ENCODE data around the gene ZNF746.
A peak's percentile ranks its signal among the peaks of the same experiment; 100 is the strongest.
"Not testable (repeated sequence)": the region's sequence is repeated elsewhere in the genome, so short reads cannot be mapped to it uniquely, and the experiment has no call there.

The ZNF746 gene

DNA sequence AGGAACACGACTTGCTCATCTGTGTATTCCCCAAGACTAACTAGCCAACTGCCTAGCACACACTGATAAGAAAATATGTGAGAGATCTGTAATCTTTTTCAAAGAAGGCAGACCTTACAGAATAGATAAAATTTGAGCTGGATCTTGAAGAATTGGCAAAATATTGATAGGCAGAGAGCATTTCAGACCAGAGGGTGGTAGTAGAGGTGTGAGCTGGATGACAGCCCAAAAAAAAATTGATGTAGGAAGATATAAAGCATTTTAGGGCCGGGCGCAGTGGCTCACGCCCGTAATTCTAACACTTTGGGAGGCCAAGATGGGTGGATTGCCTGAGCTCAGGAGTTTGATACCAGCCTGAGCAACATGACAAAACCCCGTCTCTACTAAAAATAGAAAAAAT lies 1.2 kb upstream of the ZNF746 start:
- TF ChIP-seq, protein P1, sequence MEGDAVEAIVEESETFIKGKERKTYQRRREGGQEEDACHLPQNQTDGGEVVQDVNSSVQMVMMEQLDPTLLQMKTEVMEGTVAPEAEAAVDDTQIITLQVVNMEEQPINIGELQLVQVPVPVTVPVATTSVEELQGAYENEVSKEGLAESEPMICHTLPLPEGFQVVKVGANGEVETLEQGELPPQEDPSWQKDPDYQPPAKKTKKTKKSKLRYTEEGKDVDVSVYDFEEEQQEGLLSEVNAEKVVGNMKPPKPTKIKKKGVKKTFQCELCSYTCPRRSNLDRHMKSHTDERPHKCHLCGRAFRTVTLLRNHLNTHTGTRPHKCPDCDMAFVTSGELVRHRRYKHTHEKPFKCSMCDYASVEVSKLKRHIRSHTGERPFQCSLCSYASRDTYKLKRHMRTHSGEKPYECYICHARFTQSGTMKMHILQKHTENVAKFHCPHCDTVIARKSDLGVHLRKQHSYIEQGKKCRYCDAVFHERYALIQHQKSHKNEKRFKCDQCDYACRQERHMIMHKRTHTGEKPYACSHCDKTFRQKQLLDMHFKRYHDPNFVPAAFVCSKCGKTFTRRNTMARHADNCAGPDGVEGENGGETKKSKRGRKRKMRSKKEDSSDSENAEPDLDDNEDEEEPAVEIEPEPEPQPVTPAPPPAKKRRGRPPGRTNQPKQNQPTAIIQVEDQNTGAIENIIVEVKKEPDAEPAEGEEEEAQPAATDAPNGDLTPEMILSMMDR (conservative IDR thresholded peaks at IDR 0.05), result no peak; the same call in 1 of the 2 replicates
- no peak overlapping the region for H3K27ac ChIP-seq

- TF ChIP-seq, protein P1 (conservative IDR thresholded peaks at IDR 0.05), result no peak
- H3K27ac ChIP-seq, result peak overlapping the region; percentile 92
Measured at GRCh38 chr7:149496642-149497391, 792 bp downstream of the ZNF746 start.

- TF ChIP-seq, protein P1 (conservative IDR thresholded peaks at IDR 0.05), result no peak
- peak overlapping the region; percentile 92 for H3K27ac ChIP-seq
Measured at GRCh38 chr7:149495785-149496641, 1.6 kb downstream of the ZNF746 start.

GRCh38 chr7:149494738-149495368 lies 2.8 kb downstream of the ZNF746 start:
- H3K27ac ChIP-seq, result peak overlapping the region; percentile 92; the same call in 1 of the 2 replicates
- TF ChIP-seq, protein P1 (conservative IDR thresholded peaks at IDR 0.05), result no peak

- H3K27ac ChIP-seq, result not testable (repeated sequence)
Measured at GRCh38 chr7:149493975-149494374, 3.6 kb downstream of the ZNF746 start.

DNA sequence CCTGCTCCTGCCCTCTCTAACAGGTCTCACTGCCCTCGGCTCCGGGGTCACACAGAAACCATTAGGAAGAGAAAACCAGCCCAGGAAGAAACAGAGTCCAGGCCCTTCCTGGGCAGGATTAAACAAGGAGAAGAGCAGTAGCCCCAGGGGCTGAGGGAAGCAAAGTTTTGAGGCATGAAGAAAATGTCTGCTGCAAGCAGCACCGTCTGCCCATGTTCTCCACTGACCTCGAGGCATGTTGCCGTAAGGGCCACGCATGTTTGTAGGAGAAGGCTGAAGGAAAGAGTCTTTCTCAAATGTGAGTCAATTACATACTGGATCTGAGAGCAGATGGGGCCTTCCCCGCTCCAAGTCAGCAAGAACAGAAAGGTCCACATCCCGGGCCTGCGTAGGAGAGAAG lies 4.2 kb downstream of the ZNF746 start:
- TF ChIP-seq, protein P1 (conservative IDR thresholded peaks at IDR 0.05), result no peak
- H3K27ac ChIP-seq, result no peak overlapping the region

- TF ChIP-seq, protein P1 (conservative IDR thresholded peaks at IDR 0.05), result no peak
Measured at GRCh38 chr7:149490083-149490760, 7.4 kb downstream of the ZNF746 start.

More at GRCh38 chr7:149490083-149490760, 7.4 kb downstream of the ZNF746 start:
- peak overlapping the region; percentile 41 for H3K27ac ChIP-seq

Measured in VCaP (cell line).